CD4-positive, alpha-beta T cell treated with Interleukin-4 for 1 hour (primary cell): ENCODE data around the gene GATM.
"Not testable (repeated sequence)": the region's sequence is repeated elsewhere in the genome, so short reads cannot be mapped to it uniquely, and the experiment has no call there.

Experiments used
- DNase-seq, 2 donors: peaks; one replicate each; pipeline ENCODE4 v3.0.0-alpha.2; 2020 to 2022

The GATM gene

DNA sequence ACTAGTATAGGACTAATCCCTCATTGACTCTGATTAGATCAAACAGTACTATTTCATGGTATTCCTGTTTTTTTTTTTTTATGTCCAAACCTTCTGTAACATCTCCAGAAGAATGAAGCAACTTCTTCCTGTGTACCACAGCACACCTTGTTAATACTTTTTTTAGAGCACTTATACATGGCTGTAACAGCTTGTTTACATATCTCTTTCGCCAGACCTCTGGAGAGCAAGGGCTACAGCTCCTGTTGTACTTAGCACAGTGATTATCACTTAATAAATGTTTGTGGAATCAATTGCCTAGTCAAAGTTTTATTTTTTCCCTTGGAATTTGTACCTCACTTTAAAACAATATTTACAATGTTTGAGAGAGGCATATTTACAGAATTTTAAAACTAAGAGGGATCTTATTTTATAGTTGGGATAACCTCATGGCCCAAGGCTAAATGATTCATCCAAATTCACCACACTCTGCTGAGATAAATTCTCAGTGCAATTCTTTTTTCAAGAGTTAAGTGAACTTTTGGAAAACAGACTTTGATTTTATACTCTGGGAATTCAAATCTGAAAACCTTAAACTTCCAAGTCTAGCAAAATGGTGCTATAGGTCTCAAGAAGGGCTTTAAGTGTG lies 9.2 kb upstream of the GATM start:
- DNase-seq: no peak

DNA sequence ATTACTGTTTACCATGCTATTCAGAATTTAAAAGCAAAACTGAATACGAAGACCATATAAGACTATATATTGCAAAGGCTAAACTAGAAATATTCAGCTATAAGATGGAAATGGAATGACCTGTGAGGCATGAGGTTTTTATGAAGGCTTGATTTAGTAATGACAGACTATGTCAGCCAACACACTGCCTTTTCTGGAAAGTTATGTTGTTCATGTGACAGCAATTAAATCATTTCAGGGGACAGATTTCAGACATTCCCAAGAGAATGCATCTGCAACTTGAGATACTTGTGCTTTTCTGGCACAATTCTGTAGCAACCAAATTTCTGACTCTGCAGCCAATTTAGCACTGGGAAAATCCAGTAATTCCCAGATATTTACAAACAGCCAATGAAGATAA lies 8.6 kb upstream of the GATM start:
- DNase-seq: no peak

DNA sequence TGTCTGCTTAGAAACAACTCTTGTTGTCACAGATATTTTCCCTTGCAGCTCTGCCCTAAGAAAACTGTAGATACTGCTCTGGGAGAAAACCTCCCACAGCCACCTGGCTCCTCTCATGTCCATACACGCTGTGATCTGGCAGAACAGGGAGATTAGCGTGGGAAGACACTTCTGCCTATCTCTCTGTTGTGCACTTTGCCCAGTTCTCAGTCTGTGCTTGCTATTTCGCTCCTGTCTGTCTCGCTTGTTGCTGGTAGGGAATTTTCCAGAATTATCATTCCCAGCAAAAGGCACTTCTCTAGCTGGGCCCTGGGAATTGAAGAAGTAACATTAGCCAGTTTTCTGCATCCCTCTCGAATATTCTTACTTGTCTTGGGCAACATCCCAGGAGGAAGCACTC lies 8.1 kb upstream of the GATM start:
- DNase-seq: no peak

DNA sequence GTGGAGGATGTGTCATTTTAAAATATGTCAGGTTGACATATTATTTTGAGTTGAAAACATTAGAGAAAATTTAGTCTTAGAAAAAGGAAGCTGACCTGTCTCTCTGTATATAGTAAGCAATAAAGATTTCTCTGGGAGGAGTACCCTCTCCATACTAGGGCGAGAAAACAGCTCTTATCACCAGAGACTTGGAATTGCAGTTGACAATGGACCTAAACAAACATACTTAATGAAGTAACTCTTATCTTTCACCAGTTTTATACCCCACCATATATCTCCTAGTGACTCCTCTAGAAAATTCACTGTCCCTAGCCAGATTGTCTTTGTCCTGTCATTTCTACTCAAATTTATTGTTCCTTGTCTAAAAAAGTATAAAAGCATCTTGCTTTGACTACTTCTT lies 7.2 kb upstream of the GATM start:
- DNase-seq: no peak

DNA sequence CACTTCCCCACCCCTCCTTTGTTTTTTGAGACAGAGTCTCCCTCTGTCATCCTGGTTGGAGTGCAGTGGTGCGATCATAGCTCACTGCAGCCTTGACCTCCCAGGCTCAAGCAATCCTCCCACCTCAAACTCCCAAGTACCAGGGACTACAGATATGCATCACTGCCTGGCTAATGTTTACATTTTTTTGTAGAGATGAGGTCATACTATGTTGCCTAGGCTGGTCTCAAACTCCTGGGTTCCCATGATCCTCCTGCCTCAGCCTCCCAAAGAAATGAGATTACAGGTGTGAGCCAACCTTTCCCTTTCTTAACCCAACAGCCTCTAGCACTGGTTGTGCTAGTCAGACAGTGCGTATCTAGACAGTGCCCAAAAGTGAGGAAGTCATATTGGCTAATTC lies 6.4 kb upstream of the GATM start:
- no peak for DNase-seq

DNA sequence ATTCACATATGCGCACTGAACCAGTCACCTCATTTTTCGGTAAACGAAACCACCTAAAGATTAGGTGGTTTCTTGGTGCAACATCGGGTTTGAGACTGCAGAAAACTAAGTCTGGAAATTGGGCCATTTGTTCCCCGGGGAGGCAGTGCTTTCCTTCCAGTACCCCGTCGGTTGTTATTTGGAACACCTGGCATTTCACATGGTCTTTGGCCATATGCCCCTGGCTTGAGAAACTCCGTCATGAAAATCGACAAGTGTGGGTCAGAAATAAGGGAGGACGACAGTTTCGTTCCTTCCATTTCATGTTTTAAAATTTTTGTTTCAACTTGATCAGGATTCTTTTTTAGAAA lies 544 bp upstream of the GATM start:
- DNase-seq: no peak

DNA sequence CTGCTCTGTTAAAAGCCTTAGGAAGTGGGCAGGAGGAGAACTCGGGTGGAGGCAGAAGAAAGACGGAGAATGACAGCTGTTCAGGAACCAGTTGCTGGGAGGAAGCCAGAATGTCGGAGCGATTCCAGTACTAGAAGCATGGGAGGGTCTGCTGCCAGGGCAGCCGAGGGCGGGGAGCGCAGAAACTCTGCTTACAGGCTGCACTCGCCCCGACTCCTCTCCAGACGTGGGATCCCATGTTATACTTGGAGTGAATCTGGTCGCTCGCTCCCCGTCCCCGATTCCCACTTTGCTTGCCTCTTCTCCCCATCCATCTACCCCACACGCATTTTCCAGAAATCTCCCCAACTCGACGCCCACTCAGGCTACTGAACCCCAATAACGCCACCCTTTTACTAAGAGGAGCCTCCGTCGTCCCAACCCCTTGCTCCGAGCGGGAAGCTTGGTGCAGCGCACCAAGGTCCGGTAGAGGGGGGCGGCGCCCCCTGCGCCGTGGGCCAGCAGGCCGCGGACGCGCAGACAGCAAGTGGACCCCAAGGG lies 665 bp downstream of the GATM start:
- DNase-seq: no peak

DNA sequence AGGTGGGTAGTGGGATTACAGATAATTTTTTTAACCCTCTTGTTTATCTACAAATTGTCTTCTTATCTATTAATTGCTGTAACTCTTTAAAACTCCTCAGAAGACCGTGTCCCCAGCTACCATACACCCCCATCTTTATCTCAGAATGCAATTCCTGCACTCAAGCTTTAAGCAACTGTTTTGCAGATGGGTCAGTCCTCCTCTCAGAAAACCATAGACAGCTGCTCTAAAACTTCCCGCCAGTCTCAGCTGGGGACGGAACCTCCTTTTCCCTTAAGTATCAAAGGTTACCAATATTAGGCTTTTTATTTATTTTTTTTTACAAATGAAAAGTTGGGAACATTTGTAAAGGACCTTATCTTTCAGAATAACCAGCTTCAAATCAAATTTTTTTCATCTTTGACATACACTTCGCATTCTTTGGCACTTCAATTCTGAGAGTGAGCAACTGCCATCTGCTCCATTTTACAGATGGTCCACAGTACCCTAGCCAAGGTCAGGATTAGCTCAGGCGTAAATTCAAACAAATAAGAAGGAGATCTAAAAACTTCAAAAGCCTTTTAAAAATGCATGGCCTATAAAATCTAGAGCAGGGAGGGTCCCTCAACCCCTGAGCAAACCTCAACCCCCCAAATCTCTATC lies 1.3 kb downstream of the GATM start:
- no peak for DNase-seq

DNA sequence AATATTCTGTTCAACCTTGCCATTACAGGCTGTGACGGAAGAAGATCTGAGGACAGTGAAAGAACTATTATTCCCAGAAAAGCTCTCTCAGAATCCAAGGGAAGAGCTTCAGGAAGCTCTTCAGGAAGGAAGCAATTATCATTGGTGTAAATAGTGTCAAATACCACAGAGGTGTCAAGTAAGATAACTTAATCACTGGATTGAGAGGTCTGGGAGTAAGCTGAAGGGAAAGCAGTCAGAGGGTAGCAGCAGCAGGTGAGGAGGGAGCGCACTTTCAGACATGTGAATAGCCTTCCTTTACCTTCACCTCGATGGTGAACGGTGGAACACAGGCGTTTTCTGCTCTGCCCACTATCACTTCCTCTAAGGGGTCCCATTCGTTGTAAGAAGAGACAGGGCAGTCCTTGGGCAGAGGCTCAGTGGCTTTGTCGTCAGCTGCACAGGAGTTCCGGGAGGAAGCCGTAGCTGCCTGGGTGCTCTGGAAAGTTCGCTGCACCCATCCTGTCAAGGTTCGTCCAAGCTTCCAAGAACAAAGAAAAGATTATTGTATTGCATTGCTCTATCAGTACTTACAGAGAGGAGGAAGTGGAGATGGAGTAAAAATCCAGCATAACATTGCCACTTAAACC lies 1.9 kb downstream of the GATM start:
- DNase-seq: no peak

DNA sequence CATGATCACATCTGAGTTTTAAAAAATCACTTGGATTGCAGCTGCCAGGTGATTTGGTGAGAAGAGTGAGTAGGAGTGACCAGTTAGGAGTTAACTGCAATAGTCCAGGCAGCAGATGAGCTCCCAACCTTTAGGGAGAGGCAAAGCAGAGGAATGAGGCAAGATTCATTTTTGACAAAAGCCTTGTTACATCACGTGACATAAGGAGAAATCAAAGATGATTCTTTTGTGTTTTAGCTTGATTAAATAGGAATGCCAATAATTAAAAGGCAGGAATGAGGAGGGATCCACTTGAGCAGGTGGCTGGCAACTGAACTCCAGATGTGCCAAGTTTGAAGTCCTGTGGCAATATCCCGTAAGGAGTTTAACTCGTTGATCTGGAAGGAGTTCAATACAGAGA lies 2.5 kb downstream of the GATM start:
- no peak for DNase-seq

DNA sequence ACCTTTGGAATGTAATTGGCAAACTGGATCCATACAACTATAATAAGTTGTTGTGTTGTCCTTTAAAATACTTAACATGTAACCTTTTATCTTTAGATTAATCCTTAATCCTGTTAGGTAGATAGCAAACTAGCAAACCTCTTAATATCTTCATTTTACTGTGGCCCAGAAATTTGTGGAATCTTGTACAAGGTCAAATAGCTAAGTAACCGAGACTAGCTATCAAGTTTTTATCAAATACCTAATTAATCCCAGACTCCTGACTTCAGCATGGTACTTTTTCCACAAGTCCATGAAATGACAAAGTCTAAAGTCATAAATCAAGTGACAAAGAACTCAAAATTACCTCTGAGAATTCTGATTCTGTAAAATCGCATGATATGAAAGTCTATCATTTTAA lies 4.4 kb downstream of the GATM start:
- DNase-seq: no peak

DNA sequence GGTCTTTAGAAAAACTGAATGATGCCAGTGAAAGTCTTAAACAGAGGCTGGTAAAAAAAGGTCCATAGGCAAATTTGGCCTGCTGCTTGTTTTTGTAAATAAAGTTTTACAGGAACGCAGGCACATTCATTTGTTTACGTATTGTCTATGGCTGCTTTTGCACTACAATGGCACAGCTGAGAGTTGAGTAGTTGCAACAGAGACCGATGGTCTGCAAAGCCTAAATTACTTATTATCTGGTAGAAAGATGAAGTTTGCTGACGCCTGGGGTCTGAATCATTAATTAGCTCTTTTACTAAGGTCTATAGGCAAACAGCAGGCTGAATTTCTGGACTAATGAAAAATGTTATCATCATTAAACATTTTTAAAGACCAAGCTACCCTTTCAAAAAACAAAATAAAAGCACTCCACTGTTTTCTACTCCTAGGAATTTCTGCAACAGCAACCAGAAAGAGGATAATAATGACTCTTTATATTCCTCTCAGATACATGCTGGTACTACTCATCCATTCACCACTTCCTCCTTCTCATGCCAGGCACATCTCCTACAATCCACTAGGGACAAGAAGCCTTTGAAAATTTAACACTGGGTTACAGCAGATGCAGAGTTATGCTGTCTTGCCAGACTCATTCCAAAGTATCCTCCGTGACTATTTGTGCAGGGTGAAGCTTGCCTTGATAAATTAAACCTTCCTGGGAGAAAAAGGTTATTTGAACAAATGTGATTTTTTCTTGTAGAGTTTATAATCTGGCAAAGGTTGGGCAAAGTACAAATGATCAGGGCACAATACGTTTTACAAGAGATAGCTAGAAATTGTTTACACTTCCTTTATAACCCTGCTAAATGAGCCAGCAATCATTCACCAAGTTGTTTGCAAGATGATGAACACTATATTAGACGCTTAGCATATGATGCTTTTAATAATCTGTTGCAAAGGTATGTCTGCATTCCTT lies 6.0 kb downstream of the GATM start:
- no peak for DNase-seq

DNA sequence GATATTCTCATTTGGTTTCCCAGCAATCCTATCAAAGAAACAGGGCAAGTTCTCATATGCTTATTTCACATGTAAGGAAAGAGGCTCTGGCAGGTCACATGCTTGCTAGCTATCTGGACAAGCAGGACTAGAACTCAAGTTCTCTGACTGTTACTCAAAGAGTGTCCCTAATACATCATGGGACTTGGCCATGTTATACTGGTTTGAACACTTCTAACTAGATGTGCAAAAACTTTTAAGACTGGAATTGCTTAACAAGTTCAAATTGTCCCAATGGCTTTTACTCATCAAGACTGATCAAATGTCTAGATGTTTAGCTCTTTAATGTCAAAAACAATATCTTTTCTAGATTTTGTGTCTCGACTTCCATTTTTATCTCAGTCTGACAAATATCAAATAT lies 6.8 kb downstream of the GATM start:
- DNase-seq: no peak

DNA sequence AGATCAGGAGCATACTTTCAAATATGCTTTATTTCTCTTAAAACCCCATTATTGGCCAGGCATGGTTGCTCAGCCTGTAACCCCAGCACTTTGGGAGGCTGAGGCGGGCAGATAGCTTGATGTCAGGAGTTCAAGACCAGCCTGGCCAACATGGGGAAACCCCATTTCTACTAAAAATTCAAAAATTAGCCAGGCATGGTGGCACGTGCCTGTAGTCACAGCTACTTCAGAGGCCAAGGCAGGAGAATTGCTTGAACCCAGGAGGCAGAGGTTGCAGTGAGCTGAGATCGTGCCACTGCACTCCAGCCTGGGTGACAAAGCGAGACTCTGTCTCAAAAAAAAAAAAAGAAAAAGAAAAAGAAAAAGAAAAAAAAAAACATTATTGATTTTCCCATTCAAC lies 8.3 kb downstream of the GATM start:
- not testable (repeated sequence) for DNase-seq

DNA sequence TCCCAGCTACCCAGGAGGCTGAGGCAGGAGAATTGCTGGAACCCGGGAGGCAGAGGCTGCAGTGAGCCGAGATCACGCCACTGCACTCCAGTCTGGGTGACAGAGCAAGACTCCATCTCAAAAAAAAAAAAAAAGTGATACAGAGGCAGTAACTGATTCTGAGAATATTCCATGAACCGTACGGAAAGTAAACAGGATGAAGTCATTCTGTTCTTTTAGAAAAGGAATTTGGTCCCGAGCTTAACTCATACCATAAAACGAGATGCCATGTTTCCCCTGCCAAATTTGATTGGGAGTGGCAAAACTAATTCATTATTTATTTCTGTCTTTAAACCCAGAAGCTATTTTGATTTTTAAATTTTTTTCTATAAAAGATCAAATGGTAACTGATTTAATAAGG lies 11.1 kb downstream of the GATM start:
- DNase-seq: not testable (repeated sequence)

DNA sequence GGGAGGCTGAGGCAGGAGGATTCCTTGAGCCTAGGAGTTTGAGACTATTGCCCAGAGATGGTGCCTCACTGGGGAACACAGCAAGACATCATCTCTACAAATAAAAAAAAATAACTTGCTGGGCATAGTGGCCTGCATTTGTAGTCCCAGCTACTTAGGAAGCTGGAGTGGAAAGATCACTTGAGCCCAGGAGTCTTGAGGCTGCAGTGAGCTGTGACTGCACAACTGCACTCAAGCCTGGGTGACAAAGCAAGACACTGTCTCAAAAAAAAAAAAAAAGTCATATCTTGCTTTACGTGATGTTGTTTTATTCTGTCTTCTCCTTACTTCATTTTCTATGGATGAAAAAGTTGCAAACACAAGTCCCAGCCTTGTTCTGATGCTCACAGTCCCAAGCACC lies 14.1 kb downstream of the GATM start:
- DNase-seq: no peak

DNA sequence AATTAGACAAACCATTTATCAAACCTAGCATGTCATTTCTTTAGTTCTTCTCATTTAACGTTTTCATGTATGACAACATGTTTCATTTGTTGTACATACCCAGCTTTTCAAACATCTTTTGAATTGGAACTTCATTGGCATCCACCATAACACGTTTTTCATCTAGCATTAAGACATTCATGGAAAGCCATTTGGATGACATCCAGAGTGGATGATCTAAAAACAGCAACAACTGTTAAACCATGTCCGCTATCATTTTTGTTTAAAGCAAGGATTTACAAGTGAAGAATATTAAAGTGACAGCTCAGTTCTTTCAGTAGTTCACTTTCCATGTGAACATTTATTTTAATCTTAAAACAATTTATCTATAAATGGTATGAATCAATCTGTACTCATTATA lies 14.5 kb downstream of the GATM start:
- no peak for DNase-seq

DNA sequence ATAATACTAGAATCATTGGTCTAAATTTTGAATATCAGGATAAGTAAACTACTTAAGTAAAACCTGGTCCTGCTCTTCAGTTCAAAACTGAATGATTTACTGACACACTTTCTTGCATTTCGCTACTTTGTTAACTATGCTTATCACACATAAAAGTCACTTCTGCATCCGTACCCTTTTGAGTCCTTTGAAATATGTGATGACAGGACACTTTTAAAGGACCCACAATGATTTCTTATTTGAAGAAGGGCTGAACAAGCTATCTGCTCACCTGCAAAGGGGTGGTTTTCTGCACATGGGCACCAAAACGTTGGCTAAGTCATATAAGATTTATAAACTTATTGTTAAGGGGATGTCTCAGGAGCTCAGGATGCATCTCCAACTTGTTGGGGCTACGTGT lies 15.0 kb downstream of the GATM start:
- no peak for DNase-seq

DNA sequence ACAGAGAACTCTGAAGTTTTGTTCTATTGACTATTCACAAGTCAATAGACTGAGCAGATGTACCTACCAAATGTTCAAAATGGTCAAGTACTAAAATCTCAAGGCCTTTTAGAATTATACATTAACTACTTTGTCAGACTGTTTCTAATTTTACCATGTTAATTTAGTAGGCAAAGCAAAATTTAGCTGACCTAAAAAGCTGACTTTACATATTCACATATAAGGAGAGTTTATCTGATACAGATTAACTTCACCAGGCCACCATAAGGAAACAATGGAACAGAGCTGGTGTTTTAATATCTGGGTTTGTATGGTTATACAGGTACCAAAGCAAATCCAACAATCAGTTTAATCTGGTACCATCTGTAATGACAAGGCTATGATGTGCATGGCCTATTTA lies 15.9 kb downstream of the GATM start:
- DNase-seq: no peak

DNA sequence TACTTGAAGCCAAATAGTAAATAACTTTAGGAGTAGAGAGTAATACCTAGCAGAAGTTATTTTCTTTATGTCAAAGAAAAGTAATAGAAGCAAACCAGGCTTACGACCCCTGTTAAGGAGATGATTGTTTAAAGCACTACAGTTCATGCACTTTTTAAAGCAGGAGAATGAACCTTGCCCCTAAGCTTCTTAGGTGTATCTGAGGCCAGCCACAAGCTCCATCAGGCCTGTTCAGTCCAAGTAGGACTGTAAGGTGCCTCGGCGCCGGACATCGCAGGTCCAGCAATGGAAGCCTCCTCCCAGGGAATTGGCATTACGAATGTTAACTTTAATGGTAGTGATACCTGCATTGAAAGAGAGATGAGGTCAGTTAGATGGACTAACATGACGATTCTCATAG lies 16.5 kb downstream of the GATM start:
- DNase-seq: no peak

DNA sequence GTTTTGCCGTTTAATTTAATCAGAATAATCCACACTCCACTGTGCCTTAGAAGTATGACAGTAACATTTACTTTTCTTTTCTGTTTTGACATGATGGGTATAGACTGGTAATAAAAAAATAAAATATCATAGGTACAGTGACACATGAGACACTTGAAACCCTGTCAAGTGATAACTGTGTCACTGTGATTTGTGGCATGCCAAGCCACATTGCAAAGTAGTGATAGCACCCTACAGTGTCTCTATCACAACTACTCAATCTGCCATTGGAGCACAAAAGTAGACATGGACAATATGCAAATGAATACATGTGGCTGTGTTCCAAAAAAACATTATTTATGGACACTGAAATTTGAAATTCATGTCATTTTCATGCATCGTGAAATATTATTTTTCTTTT lies 22.5 kb downstream of the GATM start:
- no peak for DNase-seq

DNA sequence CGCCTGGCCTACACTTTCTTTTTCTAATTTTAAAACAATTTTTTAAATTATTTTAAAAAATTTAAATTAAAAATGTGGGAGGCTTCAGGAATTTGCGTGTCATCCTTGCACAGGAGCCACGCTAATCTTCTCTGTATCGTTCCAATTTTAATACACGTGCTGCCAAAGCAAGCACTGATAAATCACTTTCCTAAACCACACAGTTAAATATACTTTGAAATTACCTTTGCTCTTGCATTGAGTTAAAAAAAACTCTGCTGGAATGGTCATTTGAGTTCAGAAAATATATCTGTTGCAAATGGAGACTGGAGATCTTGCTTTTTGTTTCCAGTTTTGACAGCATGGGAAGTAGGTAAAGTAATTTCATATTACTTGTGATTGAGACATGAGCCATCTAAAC lies 23.6 kb downstream of the GATM start:
- no peak for DNase-seq

DNA sequence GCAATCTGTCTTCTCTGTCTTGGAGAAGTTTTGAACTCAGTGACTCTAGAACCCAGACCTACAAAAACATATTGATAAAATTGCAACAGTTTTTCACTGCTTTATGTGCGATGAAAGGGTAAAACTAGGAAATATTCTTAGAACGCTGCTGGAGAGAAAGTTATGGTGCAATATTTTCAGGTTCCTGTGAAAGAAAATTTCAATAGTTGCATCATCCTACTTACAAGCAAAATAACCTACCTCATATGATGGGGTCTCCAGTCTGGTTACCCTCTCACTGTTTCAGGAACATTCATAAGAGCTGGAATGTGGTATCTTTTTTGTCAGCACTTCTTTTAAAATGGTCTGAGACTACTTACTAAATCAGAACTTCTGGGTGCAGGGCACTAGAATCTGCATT lies 27.1 kb downstream of the GATM start:
- DNase-seq: no peak

DNA sequence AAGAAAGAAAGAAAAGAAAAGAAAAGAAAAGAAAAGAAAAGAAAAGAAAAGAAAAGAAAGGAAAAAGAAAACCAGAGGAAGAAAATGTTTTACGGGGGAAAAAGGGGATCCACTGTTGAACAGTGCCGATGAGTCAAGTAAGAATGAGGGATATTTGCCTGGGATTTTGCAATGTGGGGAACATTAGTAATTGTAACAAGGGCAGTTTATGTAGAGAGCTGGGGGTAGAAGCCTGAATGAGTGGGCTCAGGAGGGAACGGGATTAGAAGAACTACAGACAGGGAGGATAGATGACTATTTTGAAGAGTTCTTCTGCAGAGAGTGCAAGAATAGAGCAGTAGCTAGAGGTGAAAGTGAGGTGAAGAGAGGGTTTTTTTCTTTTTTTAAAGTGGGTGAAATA lies 28.7 kb downstream of the GATM start:
- no peak for DNase-seq
